ENCODE data around the gene CACNA1A.
"Not testable (repeated sequence)": the region's sequence is repeated elsewhere in the genome, so short reads cannot be mapped to it uniquely, and the experiment has no call there.

Gene CACNA1A

GRCh38 chr19:13420780-13421179 lies 85.5 kb downstream of the CACNA1A start:
- no peak for DNase-seq

- no peak for DNase-seq
These were observed 89.2 kb downstream of the CACNA1A start for GRCh38 chr19:13417054-13417453.

GRCh38 chr19:13411899-13412298 lies 94.4 kb downstream of the CACNA1A start:
- no peak for DNase-seq

- DNase-seq: no peak
These were observed 95.3 kb downstream of the CACNA1A start for GRCh38 chr19:13410946-13411345.

GRCh38 chr19:13408889-13409518 lies 97.3 kb downstream of the CACNA1A start:
- no peak for DNase-seq

GRCh38 chr19:13404236-13404635 lies 102.0 kb downstream of the CACNA1A start:
- DNase-seq: no peak

GRCh38 chr19:13401388-13401787 lies 104.9 kb downstream of the CACNA1A start:
- DNase-seq: no peak

- no peak for DNase-seq
These were observed 106.0 kb downstream of the CACNA1A start for GRCh38 chr19:13400296-13400695.

GRCh38 chr19:13399746-13400145 lies 106.5 kb downstream of the CACNA1A start:
- no peak for DNase-seq

GRCh38 chr19:13398780-13399726 lies 107.2 kb downstream of the CACNA1A start:
- no peak for DNase-seq

GRCh38 chr19:13398182-13398581 lies 108.1 kb downstream of the CACNA1A start:
- DNase-seq: no peak

- DNase-seq: no peak
These were observed 109.8 kb downstream of the CACNA1A start for GRCh38 chr19:13396250-13397080.

- no peak for DNase-seq
These were observed 123.7 kb downstream of the CACNA1A start for GRCh38 chr19:13382633-13382938.

GRCh38 chr19:13381827-13382632 lies 124.2 kb downstream of the CACNA1A start:
- no peak for DNase-seq

- DNase-seq: no peak
These were observed 129.7 kb downstream of the CACNA1A start for GRCh38 chr19:13376537-13376936.

- DNase-seq: no peak
These were observed 132.7 kb downstream of the CACNA1A start for GRCh38 chr19:13373599-13373998.

GRCh38 chr19:13370948-13371347 lies 135.3 kb downstream of the CACNA1A start:
- DNase-seq: no peak

GRCh38 chr19:13366529-13367143 lies 139.6 kb downstream of the CACNA1A start:
- no peak for DNase-seq

- no peak for DNase-seq
These were observed 142.3 kb downstream of the CACNA1A start for GRCh38 chr19:13363954-13364353.

- DNase-seq: no peak
These were observed 143.0 kb downstream of the CACNA1A start for GRCh38 chr19:13363245-13363644.

GRCh38 chr19:13362668-13363067 lies 143.6 kb downstream of the CACNA1A start:
- no peak for DNase-seq

GRCh38 chr19:13361726-13362125 lies 144.6 kb downstream of the CACNA1A start:
- DNase-seq: not testable (repeated sequence)

All from 8988T (cell line).